Adrenal gland (tissue), 5 donors: Measurements from ENCODE around the gene APOB.

ENCODE experiments used
- POLR2A ChIP-seq, 2 donors: fragments of 450-650 bp; IDR thresholded peaks; one replicate each; pipeline ENCODE4 v1.6.1; 2017; ENCODE audit warnings: antibody characterized with exemption in 2 of 2, mild to moderate bottlenecking in 2 of 2, moderate library complexity in 1 of 2
- TF ChIP-seq, protein P1 (sequence below), 6 experiments: fragments of 450-650 bp in 4 of 6; fragments of 200-600 bp in 2 of 6; sonication (generic) in 1 of 6; IDR thresholded peaks; 1 replicate in 5 of 6; 2 replicates in 1 of 6; pipeline versions ENCODE4 v1.5.1 to v1.8.0; 2016 to 2021; ENCODE audit warnings: antibody characterized with exemption in 6 of 6, mild to moderate bottlenecking in 2 of 6, moderate library complexity in 1 of 6
- donor health status: DM: no; HTN: no; CAD: no.

DNA sequence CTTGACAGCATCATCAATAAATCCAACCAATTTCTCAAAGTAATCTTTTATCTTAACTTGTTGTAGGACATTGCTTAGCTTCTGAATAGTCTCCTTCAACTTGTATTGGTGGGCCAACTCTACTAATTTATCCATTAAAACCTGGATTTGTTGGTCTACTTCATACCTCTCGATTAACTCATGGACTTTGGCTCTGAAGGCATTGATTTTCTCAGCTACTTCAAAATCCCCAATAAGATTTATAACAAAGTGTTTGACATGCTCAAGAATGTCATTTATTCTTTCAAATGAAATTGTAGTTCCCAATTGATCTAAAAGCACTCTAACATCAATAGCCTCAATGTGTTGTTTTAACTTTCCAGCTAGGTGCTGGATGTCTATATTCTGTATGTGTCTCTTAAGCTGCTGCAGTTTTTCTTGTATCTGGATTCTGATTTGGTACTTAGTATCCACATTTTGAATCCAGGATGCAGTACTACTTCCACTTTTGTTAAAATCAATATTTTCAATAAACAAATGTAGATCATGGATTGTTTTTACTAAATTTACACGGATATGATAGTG lies 34.1 kb downstream of the APOB start:
- TF ChIP-seq, protein P1, sequence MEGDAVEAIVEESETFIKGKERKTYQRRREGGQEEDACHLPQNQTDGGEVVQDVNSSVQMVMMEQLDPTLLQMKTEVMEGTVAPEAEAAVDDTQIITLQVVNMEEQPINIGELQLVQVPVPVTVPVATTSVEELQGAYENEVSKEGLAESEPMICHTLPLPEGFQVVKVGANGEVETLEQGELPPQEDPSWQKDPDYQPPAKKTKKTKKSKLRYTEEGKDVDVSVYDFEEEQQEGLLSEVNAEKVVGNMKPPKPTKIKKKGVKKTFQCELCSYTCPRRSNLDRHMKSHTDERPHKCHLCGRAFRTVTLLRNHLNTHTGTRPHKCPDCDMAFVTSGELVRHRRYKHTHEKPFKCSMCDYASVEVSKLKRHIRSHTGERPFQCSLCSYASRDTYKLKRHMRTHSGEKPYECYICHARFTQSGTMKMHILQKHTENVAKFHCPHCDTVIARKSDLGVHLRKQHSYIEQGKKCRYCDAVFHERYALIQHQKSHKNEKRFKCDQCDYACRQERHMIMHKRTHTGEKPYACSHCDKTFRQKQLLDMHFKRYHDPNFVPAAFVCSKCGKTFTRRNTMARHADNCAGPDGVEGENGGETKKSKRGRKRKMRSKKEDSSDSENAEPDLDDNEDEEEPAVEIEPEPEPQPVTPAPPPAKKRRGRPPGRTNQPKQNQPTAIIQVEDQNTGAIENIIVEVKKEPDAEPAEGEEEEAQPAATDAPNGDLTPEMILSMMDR (IDR thresholded peaks at IDR 0.05), result no peak
- no peak for TF ChIP-seq POLR2A (IDR thresholded peaks at IDR 0.05)
